Mesenchymal stem cell (in vitro differentiated cells and primary cell): Measurements from ENCODE around the gene GYG2. TPM values are rescaled to one million over a fixed set of nuclear protein-coding genes. Genes with fewer than 3 reads are reported as not detected.
"Not testable (repeated sequence)": the region's sequence is repeated elsewhere in the genome, so short reads cannot be mapped to it uniquely, and the experiment has no call there.

Source experiments
- DNase-seq: peaks from one replicate; pipeline ENCODE4 v3.0.0-alpha.2; 2013
- H2AFZ ChIP-seq: one replicate; pipeline ENCODE4 v1.6.1; 2013; ENCODE audit warnings: low read depth, mild to moderate bottlenecking, control low read depth, inconsistent platforms, low read length, moderate library complexity
- H2AK5ac ChIP-seq: 2 replicates; pipeline ENCODE4 v1.6.1; 2013; ENCODE audit warnings: low read length, moderate library complexity, mild to moderate bottlenecking, inconsistent platforms; ENCODE audit not compliant: severe bottlenecking
- H2BK120ac ChIP-seq: one replicate; pipeline ENCODE4 v1.6.1; 2013; ENCODE audit warnings: low read depth, mild to moderate bottlenecking, inconsistent platforms, low read length, moderate library complexity
- H2BK12ac ChIP-seq, 2 experiments: one replicate each; pipeline ENCODE4 v1.6.1; 2013; ENCODE audit warnings: inconsistent platforms in 2 of 2, low read length in 2 of 2, mild to moderate bottlenecking in 2 of 2, moderate library complexity in 2 of 2, control low read depth in 1 of 2
- H2BK15ac ChIP-seq: one replicate; pipeline ENCODE4 v1.6.1; 2013; ENCODE audit warnings: mild to moderate bottlenecking, low read depth, inconsistent platforms; ENCODE audit not compliant: poor library complexity, severe bottlenecking
- H2BK5ac ChIP-seq: 2 replicates; pipeline ENCODE4 v1.6.1; 2013; ENCODE audit warnings: low read depth, mild to moderate bottlenecking, low read length, control low read depth, inconsistent platforms; ENCODE audit not compliant: poor library complexity, severe bottlenecking
- H3K14ac ChIP-seq, 2 experiments: one replicate each; pipeline ENCODE4 v1.6.1; 2013; ENCODE audit warnings: inconsistent platforms in 2 of 2, low read length in 2 of 2, control low read depth in 1 of 2, mild to moderate bottlenecking in 1 of 2, moderate library complexity in 1 of 2
- H3K18ac ChIP-seq, 2 experiments: one replicate each; pipeline ENCODE4 v1.6.1; 2013; ENCODE audit warnings: inconsistent platforms in 2 of 2, low read length in 2 of 2, control low read depth in 1 of 2, low read depth in 1 of 2, mild to moderate bottlenecking in 1 of 2
- H3K23ac ChIP-seq, 2 experiments: one replicate each; pipeline ENCODE4 v1.6.1; 2013; ENCODE audit warnings: inconsistent platforms in 2 of 2, low read length in 2 of 2, mild to moderate bottlenecking in 2 of 2, moderate library complexity in 2 of 2, control low read depth in 1 of 2
- H3K27ac ChIP-seq: 2 replicates; pipeline ENCODE4 v1.5.1; 2013; ENCODE audit warnings: mild to moderate bottlenecking, moderate library complexity, low read length, control low read depth, inconsistent platforms; ENCODE audit not compliant: poor library complexity, severe bottlenecking
- H3K27me3 ChIP-seq, 2 experiments: 2 replicates each; pipeline versions ENCODE4 v1.6.1 to v1.7.0; 2013; ENCODE audit warnings: low read length in 2 of 2, mild to moderate bottlenecking in 2 of 2, moderate library complexity in 2 of 2, control low read depth in 1 of 2, inconsistent platforms in 1 of 2; ENCODE audit not compliant: control insufficient read depth in 1 of 2, insufficient read depth in 1 of 2
- H3K36me3 ChIP-seq, 2 experiments: 2 replicates each; pipeline versions ENCODE4 v1.6.1 to v1.7.0; 2013; ENCODE audit warnings: low read length in 2 of 2, control low read depth in 1 of 2, inconsistent platforms in 1 of 2, low read depth in 1 of 2, mild to moderate bottlenecking in 1 of 2; ENCODE audit not compliant: insufficient read depth in 2 of 2, control insufficient read depth in 1 of 2
- H3K4ac ChIP-seq, 2 experiments: one replicate each; pipeline ENCODE4 v1.6.1; 2013; ENCODE audit warnings: inconsistent platforms in 2 of 2, low read length in 2 of 2, mild to moderate bottlenecking in 2 of 2, moderate library complexity in 2 of 2, control low read depth in 1 of 2, low read depth in 1 of 2
- H3K4me1 ChIP-seq: 2 replicates; pipeline ENCODE4 v1.6.1; 2013; ENCODE audit warnings: low read depth, low read length, control low read depth; ENCODE audit not compliant: control insufficient read depth, insufficient read depth
- H3K4me2 ChIP-seq: 2 replicates; pipeline ENCODE4 v1.6.1; 2013; ENCODE audit warnings: low read length, mild to moderate bottlenecking, inconsistent platforms; ENCODE audit not compliant: poor library complexity, severe bottlenecking
- H3K4me3 ChIP-seq, 2 experiments: 2 replicates each; pipeline versions ENCODE4 v1.5.1 to v1.7.0; 2013; ENCODE audit warnings: low read length in 2 of 2, mild to moderate bottlenecking in 2 of 2, control low read depth in 1 of 2, low read depth in 1 of 2; ENCODE audit not compliant: insufficient read depth in 1 of 2
- H3K79me1 ChIP-seq: replicated peaks from 2 replicates; pipeline ENCODE4 v1.6.1; 2013; ENCODE audit warnings: mild to moderate bottlenecking, control low read depth, low read length, inconsistent platforms; ENCODE audit not compliant: poor library complexity, severe bottlenecking
- H3K9ac ChIP-seq: 2 replicates; pipeline ENCODE4 v1.7.0; 2013; ENCODE audit warnings: mild to moderate bottlenecking, low read length, moderate library complexity
- H3K9me3 ChIP-seq: 2 replicates; pipeline ENCODE4 v1.7.0; 2013; ENCODE audit warnings: mild to moderate bottlenecking, low read length; ENCODE audit not compliant: control insufficient read depth
- H4K8ac ChIP-seq: one replicate; pipeline ENCODE4 v1.6.1; 2013; ENCODE audit warnings: inconsistent platforms, mild to moderate bottlenecking, low read length, moderate library complexity
- H4K91ac ChIP-seq: one replicate; pipeline ENCODE4 v1.6.1; 2013; ENCODE audit warnings: mild to moderate bottlenecking, low read length, inconsistent platforms
- whole genome bisulfite sequencing: methylation state at CpG from one replicate; pipeline ENCODE4 v1.1.7; 2013; ENCODE audit warnings: mixed read lengths; 5-methylcytosine and 5-hydroxymethylcytosine counted together
- polyA plus RNA-seq, 2 experiments: library from polyadenylated mRNA; stranded (reverse); fragments of 200-250 nt; gene quantifications; one replicate each; pipeline ENCODE4 v1.2.3, GENCODE V29; 2013

Gene GYG2
- 14.0 TPM for polyA plus RNA-seq (2013, experiment 1 of 2)
- polyA plus RNA-seq (2013, experiment 2 of 2) = 14.4 TPM

GRCh38 chrX:2828344-2828958 is at the start of gene GYG2:
GYG2 (plus strand) TSS chrX:2828930; CDS start chrX:2830189, 1,259 bp downstream.
- Histone ChIP-seq H3K27ac (no peak within 1 kb of the TSS), H3K9ac (no peak within 1 kb of the TSS), H2BK5ac (no peak within 1 kb of the TSS), H3K79me1 (peaks cover 1% of the 10 kb centered on the region), H2BK120ac (no peak within 1 kb of the TSS), H3K4me3 (peak within 1 kb of the TSS; percentile 62 to 71), H3K4me1 (peaks cover 9% of the 10 kb centered on the region), H3K14ac (no peak within 1 kb of the TSS), H3K18ac (peak within 1 kb of the TSS; percentile 33 to 80), H3K9me3 (no peaks in the 10 kb centered on the region), H2AK5ac (no peak within 1 kb of the TSS), H3K4me2 (peak within 1 kb of the TSS; percentile 79), H2AFZ (no peak within 1 kb of the TSS), H3K4ac (no peak within 1 kb of the TSS), H4K91ac (peak within 1 kb of the TSS; percentile 39), H4K8ac (no peak within 1 kb of the TSS), H2BK12ac (no peak within 1 kb of the TSS), H3K36me3 (no peaks in the 10 kb centered on the region), H3K23ac (peak within 1 kb of the TSS in 1 of 2 experiments; percentile 80), H3K27me3 (peaks cover 0 to 59% of the 10 kb centered on the region in 2 experiments), H2BK15ac (peak within 1 kb of the TSS; percentile 48)
- 24% methylated on average over 29 of the region's 56 CpGs for WGBS
- peak; percentile 45 for DNase-seq

- H2BK15ac ChIP-seq = not testable (repeated sequence)
Measured at GRCh38 chrX:2780472-2781225, 48.1 kb upstream of the GYG2 start.

GRCh38 chrX:2781226-2781571 is 47.5 kb upstream of the GYG2 start:
- H3K27me3 ChIP-seq = no peaks in the 10 kb centered on the region
- H3K14ac ChIP-seq = no peak overlapping the region
- no peak overlapping the region for H2AK5ac ChIP-seq
- H2BK15ac ChIP-seq = no peak overlapping the region
- H3K9ac ChIP-seq = no peak overlapping the region
- H2BK5ac ChIP-seq = no peak overlapping the region
- no peak overlapping the region for H2BK12ac ChIP-seq
- H4K91ac ChIP-seq = no peak overlapping the region
- no peaks in the 10 kb centered on the region for H3K9me3 ChIP-seq
- H2AFZ ChIP-seq = no peak overlapping the region
- H3K36me3 ChIP-seq = peaks cover 0 to 44% of the 10 kb centered on the region in 2 experiments
- H3K27ac ChIP-seq = no peak overlapping the region
- no peaks in the 10 kb centered on the region for H3K4me1 ChIP-seq
- no peak overlapping the region for H4K8ac ChIP-seq
- no CpG with 5 or more reads among the region's 1 CpG for WGBS
- H3K23ac ChIP-seq = no peak overlapping the region
- no peak overlapping the region for H2BK120ac ChIP-seq
- DNase-seq = no peak
- no peak overlapping the region for H3K4me2 ChIP-seq
- no peaks in the 10 kb centered on the region for H3K79me1 ChIP-seq
- H3K4ac ChIP-seq = no peak overlapping the region
- H3K4me3 ChIP-seq = no peak overlapping the region
- H3K18ac ChIP-seq = no peak overlapping the region

More at GRCh38 chrX:2780472-2781225, 48.1 kb upstream of the GYG2 start:
- H3K79me1 ChIP-seq, H4K8ac ChIP-seq, H3K4me3 ChIP-seq, H2AK5ac ChIP-seq, H3K23ac ChIP-seq, H2BK5ac ChIP-seq, H3K14ac ChIP-seq, DNase-seq, H3K18ac ChIP-seq, H4K91ac ChIP-seq, H3K9ac ChIP-seq, H2BK12ac ChIP-seq, H3K4me2 ChIP-seq, H3K4ac ChIP-seq, H3K27me3 ChIP-seq, H3K9me3 ChIP-seq, H3K4me1 ChIP-seq, H2AFZ ChIP-seq, H3K27ac ChIP-seq, H2BK120ac ChIP-seq: not testable (repeated sequence)
- WGBS = 58% methylated on average over 11 of the region's 12 CpGs
- H3K36me3 ChIP-seq = peaks cover 0 to 40% of the 10 kb centered on the region in 2 experiments

- H3K9me3 ChIP-seq = no peaks in the 10 kb centered on the region
- no peak overlapping the region for H2BK15ac ChIP-seq
- no peak overlapping the region for H4K91ac ChIP-seq
- no peak overlapping the region for H2AK5ac ChIP-seq
- H3K9ac ChIP-seq = no peak overlapping the region
- no peak overlapping the region for H3K4me3 ChIP-seq
- no peaks in the 10 kb centered on the region for H3K79me1 ChIP-seq
- no peak overlapping the region for H4K8ac ChIP-seq
- H3K36me3 ChIP-seq = peaks cover 0 to 49% of the 10 kb centered on the region in 2 experiments
- H3K27me3 ChIP-seq = no peaks in the 10 kb centered on the region
- H3K27ac ChIP-seq = no peak overlapping the region
- no peaks in the 10 kb centered on the region for H3K4me1 ChIP-seq
- no peak overlapping the region for H2BK5ac ChIP-seq
- no peak overlapping the region for H2BK12ac ChIP-seq
- no peak overlapping the region for H3K18ac ChIP-seq
- 87% methylated on average over 6 of the region's 6 CpGs for WGBS
- no peak overlapping the region for H3K23ac ChIP-seq
- no peak overlapping the region for H3K4me2 ChIP-seq
- DNase-seq = no peak
- no peak overlapping the region for H3K4ac ChIP-seq
- no peak overlapping the region for H3K14ac ChIP-seq
- H2AFZ ChIP-seq = no peak overlapping the region
- no peak overlapping the region for H2BK120ac ChIP-seq
Measured at GRCh38 chrX:2781698-2782097, 47.0 kb upstream of the GYG2 start.
